H1 (cell line): Measurements from ENCODE around the gene SLC2A10.

Source experiments
- CTCF ChIP-seq, 3 experiments: IDR thresholded peaks; 1 replicate in 2 of 3; 2 replicates in 1 of 3; pipeline versions ENCODE4 v1.5.1 to v1.6.1; 2011; ENCODE audit warnings: low read length in 3 of 3, mild to moderate bottlenecking in 3 of 3, inconsistent platforms in 2 of 3, low read depth in 1 of 3, moderate library complexity in 1 of 3; ENCODE audit not compliant: insufficient read depth in 1 of 3; ENCODE audit errors: control extremely low read depth in 1 of 3
- FOSL1 ChIP-seq: IDR thresholded peaks from 2 replicates; pipeline ENCODE4 v1.6.1; 2011; ENCODE audit warnings: mild to moderate bottlenecking, low read depth, low read length, moderate library complexity; ENCODE audit not compliant: insufficient read depth
- POLR2A ChIP-seq, 2 experiments: IDR thresholded peaks; 1 replicate in 1 of 2; 2 replicates in 1 of 2; pipeline ENCODE4 v1.6.1; 2011; ENCODE audit warnings: low read depth in 2 of 2, low read length in 2 of 2, mild to moderate bottlenecking in 2 of 2; ENCODE audit errors: control extremely low read depth in 1 of 2
- RNF2 ChIP-seq: fragments of 200-900, 300-1000 bp; sonication (generic); IDR thresholded peaks from 2 replicates; pipeline ENCODE4 v1.7.1; 2016; ENCODE audit warnings: borderline replicate concordance, low read depth, mild to moderate bottlenecking, antibody characterized with exemption, low read length; ENCODE audit not compliant: poor library complexity, severe bottlenecking; ENCODE audit errors: missing control alignments
- SUZ12 ChIP-seq: fragments of 200-600 bp; sonication (generic); IDR thresholded peaks from 2 replicates; pipeline ENCODE4 v1.6.1; 2012; ENCODE audit warnings: mild to moderate bottlenecking, inconsistent platforms, low read length, moderate library complexity, mixed read lengths
- YY1 ChIP-seq: IDR thresholded peaks from 2 replicates; pipeline ENCODE4 v1.6.1; 2011; ENCODE audit warnings: low read depth, mild to moderate bottlenecking, low read length
- ZNF274 ChIP-seq: IDR thresholded peaks from 2 replicates; pipeline ENCODE4 v1.7.0; 2012; ENCODE audit warnings: low read length, borderline replicate concordance; ENCODE audit errors: extremely low read depth

GRCh38 chr20:46706242-46706641, 3.2 kb upstream of the SLC2A10 start:
- TF ChIP-seq CTCF (IDR thresholded peaks at IDR 0.05; ENCODE audit: control extremely low read depth in 1 of 3, insufficient read depth in 1 of 3, low read depth in 1 of 3, low read length in 3 of 3) (no peak), RNF2 (no peak), SUZ12 (no peak), POLR2A (IDR thresholded peaks at IDR 0.05; ENCODE audit: control extremely low read depth in 1 of 2, low read depth in 2 of 2, low read length in 2 of 2) (no peak), ZNF274 (no peak), YY1 (no peak), FOSL1 (no peak)
